ENCODE measurements around the gene TMEM150A. TPM values are rescaled to one million over a fixed set of nuclear protein-coding genes. Genes with fewer than 3 reads are reported as not detected.

Gene TMEM150A
- total RNA-seq, 4 donors from 2014 or later, result 5.2 to 21.7 (median 12.8) TPM

DNA sequence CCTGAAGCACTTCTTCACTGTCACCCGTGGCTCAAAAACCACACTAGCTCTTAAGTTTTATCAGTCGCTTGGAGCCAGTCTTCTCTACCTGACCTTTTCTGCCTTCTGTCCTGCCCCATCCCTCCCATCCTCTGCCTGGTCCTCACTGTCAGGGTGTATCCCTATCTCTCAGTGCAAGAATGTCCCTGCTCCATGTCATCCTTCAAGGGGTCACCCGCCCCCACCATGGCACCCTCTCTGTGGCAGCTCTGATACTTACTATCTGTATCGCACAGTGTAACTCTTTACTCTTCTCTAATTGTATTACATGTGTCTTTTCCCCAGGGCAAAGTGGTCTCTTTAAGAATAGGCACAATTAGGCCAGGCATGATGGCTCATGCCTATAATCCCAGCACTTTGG lies 13.9 kb downstream of the TMEM150A start:
- WGBS, 2 donors (ENCODE audit: low coverage in 1 of 2), result 81 to 83% methylated on average over 4 of the region's 4 CpGs
- no peaks in the 10 kb centered on the region for H3K27me3 ChIP-seq
- peak overlapping the region; percentile 34 to 73 (median 67) for H3K27ac ChIP-seq
- in situ Hi-C loops (cut with MboI; ENCODE audit: low pct_ligation_motif_present in 1 of 4, low pct_unique_long_range_greater_than_20kb in 1 of 4, low sequenced_read_pairs in 3 of 4), result no loop called here
- no peak for TF ChIP-seq POLR2A (IDR thresholded peaks at IDR 0.05)
- TF ChIP-seq EP300 (IDR thresholded peaks at IDR 0.05; ENCODE audit: low read depth), result no peak
- TF ChIP-seq POLR2AphosphoS5 (IDR thresholded peaks at IDR 0.05), result no peak
- TF ChIP-seq, protein P1, sequence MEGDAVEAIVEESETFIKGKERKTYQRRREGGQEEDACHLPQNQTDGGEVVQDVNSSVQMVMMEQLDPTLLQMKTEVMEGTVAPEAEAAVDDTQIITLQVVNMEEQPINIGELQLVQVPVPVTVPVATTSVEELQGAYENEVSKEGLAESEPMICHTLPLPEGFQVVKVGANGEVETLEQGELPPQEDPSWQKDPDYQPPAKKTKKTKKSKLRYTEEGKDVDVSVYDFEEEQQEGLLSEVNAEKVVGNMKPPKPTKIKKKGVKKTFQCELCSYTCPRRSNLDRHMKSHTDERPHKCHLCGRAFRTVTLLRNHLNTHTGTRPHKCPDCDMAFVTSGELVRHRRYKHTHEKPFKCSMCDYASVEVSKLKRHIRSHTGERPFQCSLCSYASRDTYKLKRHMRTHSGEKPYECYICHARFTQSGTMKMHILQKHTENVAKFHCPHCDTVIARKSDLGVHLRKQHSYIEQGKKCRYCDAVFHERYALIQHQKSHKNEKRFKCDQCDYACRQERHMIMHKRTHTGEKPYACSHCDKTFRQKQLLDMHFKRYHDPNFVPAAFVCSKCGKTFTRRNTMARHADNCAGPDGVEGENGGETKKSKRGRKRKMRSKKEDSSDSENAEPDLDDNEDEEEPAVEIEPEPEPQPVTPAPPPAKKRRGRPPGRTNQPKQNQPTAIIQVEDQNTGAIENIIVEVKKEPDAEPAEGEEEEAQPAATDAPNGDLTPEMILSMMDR (IDR thresholded peaks at IDR 0.05), result no peak
- H3K4me3 ChIP-seq, result no peak overlapping the region
- no peak for DNase-seq
- H3K36me3 ChIP-seq, result no peaks in the 10 kb centered on the region
- H3K9me3 ChIP-seq, result no peaks in the 10 kb centered on the region
- peaks cover 15 to 57% (median 23%) of the 10 kb centered on the region in 4 donors for H3K4me1 ChIP-seq
- intact Hi-C loops (cut with DNase I; ENCODE audit: low total_unique reads), result no loop called here

GRCh38 chr2:85588236-85588635 lies 14.3 kb downstream of the TMEM150A start:
- 87 to 93% methylated on average over 3 to 4 of the region's 4 CpGs for WGBS, 2 donors (ENCODE audit: low coverage in 1 of 2)
- Histone ChIP-seq H3K27me3 (no peaks in the 10 kb centered on the region), H3K27ac (peak overlapping the region; percentile 31 to 73 (median 48)), H3K4me1 (peaks cover 17 to 61% (median 23%) of the 10 kb centered on the region in 4 donors), H3K36me3 (no peaks in the 10 kb centered on the region), H3K9me3 (no peaks in the 10 kb centered on the region), H3K4me3 (no peak overlapping the region)
- in situ Hi-C loops (cut with MboI; ENCODE audit: low pct_ligation_motif_present in 1 of 4, low pct_unique_long_range_greater_than_20kb in 1 of 4, low sequenced_read_pairs in 3 of 4), result no loop called here
- TF ChIP-seq, protein P1 (IDR thresholded peaks at IDR 0.05), result no peak
- TF ChIP-seq POLR2A (IDR thresholded peaks at IDR 0.05), result no peak
- TF ChIP-seq EP300 (IDR thresholded peaks at IDR 0.05; ENCODE audit: low read depth), result no peak
- TF ChIP-seq POLR2AphosphoS5 (IDR thresholded peaks at IDR 0.05), result no peak
- no peak for DNase-seq
- intact Hi-C loops (cut with DNase I; ENCODE audit: low total_unique reads), result no loop called here

DNA sequence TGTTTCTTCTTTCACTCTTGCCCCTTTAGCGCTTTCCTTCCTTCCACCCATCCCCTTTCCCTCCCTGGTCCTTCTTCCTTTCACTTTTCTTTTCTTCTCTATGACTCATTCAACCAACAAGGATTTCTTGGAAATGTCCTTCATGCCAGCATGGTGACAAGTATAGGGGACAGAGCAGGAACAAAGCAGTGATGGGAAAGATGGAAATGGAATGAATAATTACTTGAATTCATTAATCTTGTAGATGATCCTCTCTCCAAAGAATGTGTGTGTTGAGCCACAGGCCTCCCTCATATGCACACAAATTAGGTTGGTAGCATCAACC lies 16.8 kb downstream of the TMEM150A start:
- Histone ChIP-seq H3K4me1 (peaks cover 17 to 53% (median 20%) of the 10 kb centered on the region in 4 donors), H3K27me3 (no peaks in the 10 kb centered on the region), H3K4me3 (no peak overlapping the region), H3K36me3 (no peaks in the 10 kb centered on the region), H3K9me3 (no peaks in the 10 kb centered on the region), H3K27ac (peak overlapping the region; percentile 85 to 90 (median 86))
- TF ChIP-seq, protein P1 (IDR thresholded peaks at IDR 0.05), result no peak
- peak; percentile 5 to 34 (median 16) for TF ChIP-seq POLR2AphosphoS5 (IDR thresholded peaks at IDR 0.05)
- WGBS, 2 donors (ENCODE audit: low coverage in 1 of 2), result 62% methylated on average over 1 of the region's 1 CpG; no CpG with 5 or more reads in 1 of the 2 donors
- intact Hi-C loops (cut with DNase I; ENCODE audit: low total_unique reads) (no loop called here), in situ Hi-C loops (cut with MboI; ENCODE audit: low pct_ligation_motif_present in 1 of 4, low pct_unique_long_range_greater_than_20kb in 1 of 4, low sequenced_read_pairs in 3 of 4) (no loop called here)
- no peak for DNase-seq

GRCh38 chr2:85584857-85585780 lies 17.4 kb downstream of the TMEM150A start:
- WGBS, 2 donors (ENCODE audit: low coverage in 1 of 2), result 43 to 55% methylated on average over 2 to 9 of the region's 9 CpGs
- no peaks in the 10 kb centered on the region for H3K36me3 ChIP-seq
- DNase-seq, result peak; percentile 54
- peak overlapping the region; percentile 85 to 90 (median 86) for H3K27ac ChIP-seq
- intact Hi-C loops (cut with DNase I; ENCODE audit: low total_unique reads), result no loop called here
- H3K4me1 ChIP-seq, result peaks cover 17 to 52% (median 22%) of the 10 kb centered on the region in 4 donors
- H3K9me3 ChIP-seq, result no peaks in the 10 kb centered on the region
- H3K4me3 ChIP-seq, result peak overlapping the region; percentile 30 to 57 (median 46)
- in situ Hi-C loops (cut with MboI; ENCODE audit: low pct_ligation_motif_present in 1 of 4, low pct_unique_long_range_greater_than_20kb in 1 of 4, low sequenced_read_pairs in 3 of 4), result no loop called here
- no peaks in the 10 kb centered on the region for H3K27me3 ChIP-seq
- TF ChIP-seq, protein P1 (IDR thresholded peaks at IDR 0.05), result no peak
- TF ChIP-seq POLR2A (IDR thresholded peaks at IDR 0.05), result peak; percentile 34
- TF ChIP-seq POLR2AphosphoS5 (IDR thresholded peaks at IDR 0.05), result peak; percentile 16 to 75 (median 42)

Measured in transverse colon (tissue), 4 donors.